NOMO-1 (cell line): ENCODE measurements around the gene JUND.
"Not testable (repeated sequence)": the region's sequence is repeated elsewhere in the genome, so short reads cannot be mapped to it uniquely, and the experiment has no call there.

Source experiments
- DNase-seq, 2 experiments: peaks; one replicate each; lab custom pipeline; 2025; ENCODE audit not compliant: unreplicated experiment in 2 of 2; lab: John Stamatoyannopoulos, UW

The JUND gene

GRCh38 chr19:18281082-18282020, at the start of gene JUND:
TSS of gene JUND (minus strand) at chr19:18281622. CDS start at chr19:18281484, 138 bp downstream.
- DNase-seq, result peak; percentile 94 to 99

GRCh38 chr19:18330868-18331267, 49.4 kb upstream of the JUND start:
- no peak for DNase-seq

- no peak for DNase-seq
These were observed 47.6 kb upstream of the JUND start for GRCh38 chr19:18329035-18329376.

DNA sequence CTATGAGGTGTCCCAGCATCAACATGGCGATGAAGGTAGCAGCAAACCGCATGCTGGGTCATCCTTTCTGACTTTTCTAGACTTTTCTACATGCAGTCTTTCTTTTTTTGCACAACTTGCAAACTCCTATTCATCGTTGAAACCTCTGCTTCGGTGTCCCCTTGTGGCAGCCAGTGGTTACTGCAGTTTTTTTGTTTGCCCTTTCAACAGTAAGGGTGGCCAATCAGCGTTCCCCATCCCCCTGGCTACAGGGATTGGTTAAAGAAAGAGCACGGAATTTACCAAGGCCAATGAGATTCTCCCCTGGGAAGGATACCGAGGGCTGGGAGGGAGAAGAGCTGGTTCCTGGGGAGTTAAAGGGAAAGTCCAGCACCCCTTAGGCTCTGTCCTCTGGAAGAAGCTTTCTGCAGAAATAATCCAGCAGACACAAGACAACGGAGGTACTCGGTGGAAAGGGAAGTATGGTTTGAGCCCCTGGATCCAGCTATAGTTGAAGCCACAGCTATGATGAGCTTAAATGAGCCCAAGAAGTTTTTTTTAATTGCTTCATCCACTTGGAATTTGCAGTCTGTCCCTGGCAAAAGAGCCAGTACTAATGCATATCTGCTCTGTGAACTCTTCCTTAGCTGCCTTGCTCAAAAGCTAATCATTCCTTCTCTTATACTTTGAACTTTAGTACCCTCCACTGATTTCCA, 47.1 kb upstream of the JUND start:
- DNase-seq, result peak; percentile 88 to 97

DNA sequence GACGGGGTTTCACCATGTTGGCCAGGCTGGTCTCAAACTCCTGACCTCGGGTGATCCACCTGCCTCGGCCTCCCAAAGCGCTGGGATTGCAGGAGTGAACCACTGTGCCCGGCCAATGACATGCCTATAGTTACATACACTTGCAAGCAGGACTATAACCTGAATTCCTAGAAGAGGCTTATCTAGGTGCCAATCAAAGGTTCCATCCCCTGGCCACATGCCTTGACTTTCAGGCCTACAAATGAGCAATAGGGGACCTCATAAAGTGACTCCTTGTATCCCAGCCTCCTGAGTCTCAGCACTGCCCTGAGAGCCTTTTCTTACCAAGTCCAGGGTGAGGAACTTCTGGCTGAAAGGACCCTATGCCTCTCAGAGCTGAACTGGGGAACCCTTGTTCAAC, 45.4 kb upstream of the JUND start:
- DNase-seq, result no peak

- DNase-seq, result not testable (repeated sequence)
These were observed 42.9 kb upstream of the JUND start for GRCh38 chr19:18324373-18324731.

- DNase-seq, result peak; percentile 97 to 99
These were observed 41.5 kb upstream of the JUND start, which contains the start of gene LSM4 for GRCh38 chr19:18322759-18323460. TSS of gene LSM4 (minus strand) at chr19:18323076. CDS start at chr19:18323020, 56 bp downstream.

- DNase-seq, result peak; percentile 47 to 58
These were observed 40.9 kb upstream of the JUND start for GRCh38 chr19:18322318-18322758.

- DNase-seq, result peak; percentile 26 to 42
These were observed 40.3 kb upstream of the JUND start for GRCh38 chr19:18321734-18322102.

DNA sequence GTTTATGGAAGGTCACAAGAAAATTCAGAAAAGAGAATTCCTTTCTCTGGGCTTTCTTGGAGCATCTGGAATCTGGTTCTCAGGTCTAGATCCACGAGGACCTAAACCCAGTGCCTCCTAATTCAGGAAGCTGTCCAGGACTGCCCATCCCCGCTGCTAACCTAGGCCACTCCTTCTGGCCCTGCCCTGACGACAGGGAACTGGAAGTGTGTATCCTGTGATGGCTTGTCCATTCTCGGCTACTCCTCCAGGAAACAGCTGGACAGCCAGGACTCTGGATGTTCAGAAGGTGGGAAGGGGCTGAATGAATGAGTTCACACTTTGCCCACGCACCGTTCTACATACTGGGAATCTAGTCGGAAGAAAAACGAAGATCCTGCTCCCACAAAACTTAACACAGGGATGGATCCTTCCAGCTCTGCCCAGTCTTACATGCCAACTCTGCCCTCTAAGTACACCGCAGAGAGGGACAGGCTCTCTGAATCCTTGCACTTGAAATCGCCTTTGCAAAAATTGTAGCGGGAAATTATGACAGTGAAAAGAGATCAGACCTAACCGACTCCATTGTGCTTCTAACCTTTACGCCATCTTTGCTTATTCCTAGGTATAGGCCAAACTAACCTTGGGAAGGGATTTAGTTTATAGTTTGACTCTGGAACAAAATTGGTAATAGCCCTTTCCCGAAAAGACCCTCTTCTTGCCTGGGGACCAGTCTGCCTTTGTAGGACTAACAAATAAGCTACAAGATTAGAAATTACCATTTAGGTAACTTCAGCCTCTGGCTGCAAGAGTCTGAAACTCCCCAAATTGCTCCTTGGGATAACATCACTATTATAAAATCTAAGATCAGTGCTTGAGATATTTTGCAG, 39.7 kb upstream of the JUND start:
- no peak for DNase-seq

DNA sequence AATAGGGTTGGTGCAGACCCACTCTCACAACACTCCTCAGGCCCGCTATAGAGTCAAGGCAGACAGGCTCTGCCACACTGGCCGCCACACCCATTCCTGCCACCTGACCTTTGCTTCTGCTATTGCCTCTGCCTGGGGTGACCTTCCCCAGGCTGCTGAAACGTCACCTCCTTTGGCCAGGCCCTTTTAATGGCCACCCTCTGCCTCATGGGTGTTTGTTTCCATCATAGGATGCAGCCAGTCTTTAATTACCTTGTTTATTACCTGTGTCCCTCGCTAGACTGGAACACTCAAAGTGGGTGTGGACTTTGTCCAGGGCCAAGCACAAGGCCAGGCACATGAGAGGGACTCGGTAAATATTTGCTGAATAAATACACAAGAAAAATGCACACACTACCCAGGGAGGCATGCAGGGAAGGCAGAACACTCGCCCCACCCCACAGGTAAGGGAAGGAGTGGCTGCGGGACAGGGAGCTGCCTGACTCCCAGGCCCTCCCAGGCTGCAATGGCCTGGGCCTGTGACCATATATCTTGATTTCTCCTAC, 38.2 kb upstream of the JUND start:
- no peak for DNase-seq

- DNase-seq, result no peak
These were observed 36.8 kb upstream of the JUND start for GRCh38 chr19:18317961-18318800.

GRCh38 chr19:18313398-18313797, 32.0 kb upstream of the JUND start:
- no peak for DNase-seq

DNA sequence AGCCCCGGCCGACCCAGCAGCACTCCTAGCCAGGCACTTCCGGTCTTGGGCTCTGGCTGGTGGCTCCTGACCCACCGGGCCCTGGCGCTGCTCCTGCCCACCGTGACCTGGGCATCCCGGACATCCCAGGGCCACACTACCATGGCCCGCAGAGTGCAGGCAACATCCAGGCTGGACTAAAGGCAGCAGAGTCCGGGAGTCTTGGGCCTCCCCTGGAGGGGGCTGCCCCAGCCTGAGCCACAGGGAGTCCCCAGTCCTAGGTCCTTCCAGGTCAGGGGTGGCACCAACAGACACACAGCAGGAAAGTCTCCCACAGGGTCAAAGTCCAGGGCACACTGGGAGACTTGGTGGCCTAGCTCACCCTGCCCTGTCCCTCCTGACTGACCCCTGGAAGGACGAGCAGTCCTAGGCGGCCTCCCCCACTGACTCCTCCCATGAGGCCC, 30.7 kb upstream of the JUND start:
- DNase-seq, result no peak

GRCh38 chr19:18311502-18312091, 30.2 kb upstream of the JUND start:
- no peak for DNase-seq

DNA sequence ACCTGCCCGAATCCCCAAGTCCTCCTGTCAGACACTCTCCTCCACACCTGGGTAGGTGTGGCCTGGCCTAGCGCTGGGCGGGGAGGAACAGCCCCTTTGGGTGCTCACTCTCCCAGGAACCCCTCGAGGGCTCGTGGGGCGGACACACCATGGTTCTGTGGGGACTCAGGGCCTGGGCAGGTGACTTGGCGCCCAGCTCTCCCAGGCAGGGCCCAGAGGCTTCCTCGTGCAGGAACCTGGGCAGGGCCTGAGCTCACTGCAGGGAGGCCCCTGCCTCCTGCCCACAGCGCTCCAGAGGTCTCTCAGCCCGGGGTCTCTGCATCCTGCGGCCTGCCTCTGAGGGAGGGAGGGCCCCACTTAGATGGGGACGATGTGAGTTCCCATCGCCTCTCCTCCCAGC, 29.5 kb upstream of the JUND start:
- DNase-seq, result no peak

DNA sequence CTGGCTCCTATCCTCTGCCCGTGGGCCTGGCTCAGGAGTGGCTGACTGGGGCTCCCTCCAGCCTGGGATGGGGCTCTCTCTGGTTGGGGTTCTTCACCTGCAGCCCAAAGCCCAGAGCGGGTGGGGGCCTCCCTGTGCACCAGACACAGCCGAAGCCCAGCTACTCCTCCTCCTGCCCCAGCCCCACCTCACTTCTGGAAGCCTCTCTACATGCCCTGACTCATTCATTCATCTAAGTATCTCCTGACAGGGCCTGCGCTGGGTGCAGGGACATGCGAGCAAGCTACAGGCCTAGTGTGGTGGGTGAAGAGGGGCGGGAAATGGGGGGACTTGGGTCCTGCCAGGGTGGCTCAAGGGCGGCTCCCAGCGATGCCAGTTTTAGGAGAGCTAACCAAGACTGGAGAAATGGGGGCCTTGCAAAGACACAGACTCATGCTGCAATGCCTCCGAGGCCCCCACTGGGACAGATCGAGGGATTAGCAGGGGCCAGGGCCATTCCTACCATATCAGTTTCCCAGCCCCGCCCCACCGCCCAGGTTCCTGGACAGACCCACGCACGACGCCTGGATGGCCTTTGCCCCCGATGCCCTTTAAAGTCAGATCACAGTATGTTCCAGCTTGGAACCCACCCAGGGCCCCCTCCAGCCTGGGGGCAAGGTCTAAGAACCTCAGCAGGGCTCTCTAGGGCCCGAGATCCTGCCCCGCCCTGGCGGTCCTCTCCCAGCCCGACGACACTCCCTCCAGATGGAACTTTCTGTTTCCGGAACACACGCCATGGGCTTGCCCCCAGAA, 28.9 kb upstream of the JUND start:
- DNase-seq, result no peak

GRCh38 chr19:18309525-18310064, 28.2 kb upstream of the JUND start:
- no peak for DNase-seq
